Measurements from ENCODE around the gene CENPM.

DNA sequence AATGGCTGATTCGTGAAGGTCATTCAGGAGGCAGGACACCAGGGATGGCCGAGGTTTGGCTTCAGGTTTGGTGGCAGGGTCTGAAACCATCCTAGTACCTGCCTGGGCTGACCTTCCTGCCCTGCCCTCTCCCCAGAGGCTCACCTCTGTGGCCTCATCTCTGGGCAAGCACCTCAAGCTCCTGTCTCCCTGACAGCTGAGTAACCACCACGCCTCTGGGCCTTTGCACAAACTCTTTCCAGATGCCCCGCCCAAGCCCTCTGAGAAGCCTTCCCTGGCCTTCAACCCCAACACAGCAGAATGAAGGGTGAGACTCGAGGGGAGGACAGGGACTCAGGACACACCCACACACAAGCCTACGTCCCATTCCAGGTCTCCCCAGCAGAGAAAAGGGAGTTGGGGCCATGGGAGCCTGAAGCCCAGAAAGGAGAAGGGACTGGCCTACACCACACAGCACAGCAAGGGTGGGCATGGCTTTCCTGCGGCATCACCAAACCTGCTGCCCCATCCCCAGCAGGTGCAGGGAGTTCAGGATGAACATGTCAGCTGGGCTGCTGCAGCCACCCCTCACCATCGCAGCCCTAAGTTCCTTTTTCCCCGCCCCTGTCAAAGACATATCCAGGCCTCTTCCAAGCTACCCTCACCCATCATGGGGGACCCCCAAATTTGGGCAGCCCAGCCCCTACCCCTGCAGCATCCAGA is 34.5 kb downstream of the CENPM start:
- TF ChIP-seq EP300 (IDR thresholded peaks at IDR 0.05) (no peak), POLR2A (IDR thresholded peaks at IDR 0.05) (no peak)
- TF ChIP-seq, protein P1, sequence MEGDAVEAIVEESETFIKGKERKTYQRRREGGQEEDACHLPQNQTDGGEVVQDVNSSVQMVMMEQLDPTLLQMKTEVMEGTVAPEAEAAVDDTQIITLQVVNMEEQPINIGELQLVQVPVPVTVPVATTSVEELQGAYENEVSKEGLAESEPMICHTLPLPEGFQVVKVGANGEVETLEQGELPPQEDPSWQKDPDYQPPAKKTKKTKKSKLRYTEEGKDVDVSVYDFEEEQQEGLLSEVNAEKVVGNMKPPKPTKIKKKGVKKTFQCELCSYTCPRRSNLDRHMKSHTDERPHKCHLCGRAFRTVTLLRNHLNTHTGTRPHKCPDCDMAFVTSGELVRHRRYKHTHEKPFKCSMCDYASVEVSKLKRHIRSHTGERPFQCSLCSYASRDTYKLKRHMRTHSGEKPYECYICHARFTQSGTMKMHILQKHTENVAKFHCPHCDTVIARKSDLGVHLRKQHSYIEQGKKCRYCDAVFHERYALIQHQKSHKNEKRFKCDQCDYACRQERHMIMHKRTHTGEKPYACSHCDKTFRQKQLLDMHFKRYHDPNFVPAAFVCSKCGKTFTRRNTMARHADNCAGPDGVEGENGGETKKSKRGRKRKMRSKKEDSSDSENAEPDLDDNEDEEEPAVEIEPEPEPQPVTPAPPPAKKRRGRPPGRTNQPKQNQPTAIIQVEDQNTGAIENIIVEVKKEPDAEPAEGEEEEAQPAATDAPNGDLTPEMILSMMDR (IDR thresholded peaks at IDR 0.05): no peak
